Activated T-helper 1 cell treated with anti-CD3 and anti-CD28 coated beads, Interleukin-2, amount 50 U/mL, for 16 hours (primary cell): Measurements from ENCODE around the gene PPM1L.

Experiments used
- DNase-seq, 2 donors: peaks; one replicate each; pipeline ENCODE4 v3.0.0-alpha.2; 2020; ENCODE audit warnings: low read depth in 1 of 2, low spot score in 1 of 2

PPM1L gene

GRCh38 chr3:160806094-160806493 lies 50.1 kb downstream of the PPM1L start:
- DNase-seq, result no peak

DNA sequence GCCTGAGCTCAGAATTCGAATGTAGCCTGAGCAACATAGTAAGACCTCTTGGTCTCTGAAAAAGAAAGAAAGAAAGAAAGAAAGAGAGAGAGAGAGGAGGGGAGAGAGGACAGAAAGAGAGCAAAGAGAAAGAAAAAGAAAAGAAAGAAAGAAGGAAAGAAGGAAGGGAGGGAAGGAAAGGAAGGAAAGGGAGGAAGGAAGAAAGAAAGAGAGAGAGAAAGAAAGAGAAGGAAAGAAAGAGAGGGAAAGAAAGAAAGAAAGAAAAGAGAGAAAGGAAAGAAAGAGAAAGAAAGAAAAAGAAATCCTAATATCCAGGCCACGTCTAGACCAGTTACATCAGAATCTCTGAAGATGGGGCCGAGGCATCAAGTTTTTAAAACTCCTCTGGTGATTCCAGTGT lies 50.7 kb downstream of the PPM1L start:
- no peak for DNase-seq

- DNase-seq, result no peak
Measured at GRCh38 chr3:160808838-160809237, 52.8 kb downstream of the PPM1L start.

GRCh38 chr3:160809453-160809852 lies 53.4 kb downstream of the PPM1L start:
- DNase-seq, result no peak

DNA sequence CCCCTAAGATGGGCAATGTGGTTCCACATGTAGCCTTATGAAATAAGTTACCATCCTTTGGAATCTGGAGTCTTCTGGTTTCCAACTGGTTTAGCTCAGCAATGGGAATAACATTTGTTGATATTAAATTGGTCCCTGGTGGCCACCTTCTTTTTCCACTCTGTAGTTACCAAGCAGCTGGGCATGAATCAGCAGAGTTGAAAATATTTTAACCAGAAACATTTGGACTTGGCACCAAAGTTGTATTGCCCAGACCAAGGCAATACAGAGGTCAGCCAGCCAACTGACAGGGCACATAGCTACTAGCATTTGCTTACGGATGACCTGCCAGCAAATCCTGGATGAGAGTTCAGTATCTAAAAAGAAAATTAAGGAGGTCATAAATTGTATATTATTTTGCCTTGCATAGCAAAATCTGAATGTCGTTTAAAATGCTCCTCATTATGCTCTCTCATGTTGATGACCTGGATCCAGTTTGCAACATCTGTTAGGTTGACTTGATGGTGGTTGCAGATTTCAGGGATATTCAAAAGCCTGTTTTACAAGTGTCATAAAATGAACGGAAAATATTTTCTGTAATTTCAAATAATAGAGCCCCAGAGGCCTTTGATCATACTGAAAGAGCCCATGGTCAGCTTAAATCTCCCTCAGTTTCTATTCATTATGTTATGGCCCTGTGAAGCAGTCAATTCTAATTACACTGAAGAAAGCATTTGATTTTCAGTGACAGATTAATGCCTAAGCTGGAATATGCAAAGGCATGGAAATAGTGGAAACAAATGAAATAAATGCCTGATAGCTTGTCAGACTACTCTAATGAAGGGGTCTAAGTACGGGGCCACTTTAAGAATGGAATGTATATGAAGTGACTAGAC lies 54.6 kb downstream of the PPM1L start:
- no peak for DNase-seq

GRCh38 chr3:160811237-160811548 lies 55.2 kb downstream of the PPM1L start:
- DNase-seq, result no peak

DNA sequence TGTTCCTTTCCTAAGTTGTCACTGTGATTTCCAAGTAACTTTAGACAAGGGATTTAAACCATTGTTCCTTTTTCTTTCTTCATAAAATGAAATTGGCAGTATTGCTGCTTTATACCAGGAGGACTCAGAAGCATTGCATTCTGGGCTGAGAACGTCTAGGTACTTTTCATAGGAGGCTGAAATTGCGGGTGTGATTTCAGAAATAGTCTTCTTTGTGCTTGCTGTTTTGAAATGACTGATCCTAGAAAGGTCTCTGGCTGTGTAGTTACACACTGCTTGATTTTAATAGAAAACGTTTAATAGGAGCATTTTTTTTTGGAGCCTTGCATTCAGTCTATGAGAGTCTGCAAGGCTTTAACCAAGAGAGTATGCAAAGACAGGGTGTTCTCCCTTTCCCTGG lies 56.3 kb downstream of the PPM1L start:
- DNase-seq, result no peak

DNA sequence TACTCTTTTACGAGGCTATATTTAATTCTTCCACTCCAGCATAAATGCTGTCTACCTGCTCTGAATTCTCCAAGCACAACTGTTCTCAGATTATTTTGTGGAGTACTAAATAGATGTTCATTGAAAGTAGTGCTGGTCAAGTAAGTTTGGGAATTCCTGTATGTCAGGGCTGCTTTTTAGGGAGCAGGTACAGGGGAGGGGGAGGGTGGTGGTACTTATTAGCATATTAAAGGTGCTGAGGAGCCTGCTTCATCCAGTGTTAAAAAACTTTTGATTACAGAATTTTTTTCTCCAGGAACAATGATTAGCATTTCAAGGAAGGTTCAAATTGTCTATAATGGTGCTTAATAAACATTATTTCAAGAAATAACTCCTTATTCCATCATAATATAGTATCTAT lies 59.2 kb downstream of the PPM1L start:
- no peak for DNase-seq

GRCh38 chr3:160820022-160820421 lies 64.0 kb downstream of the PPM1L start:
- DNase-seq, result no peak

DNA sequence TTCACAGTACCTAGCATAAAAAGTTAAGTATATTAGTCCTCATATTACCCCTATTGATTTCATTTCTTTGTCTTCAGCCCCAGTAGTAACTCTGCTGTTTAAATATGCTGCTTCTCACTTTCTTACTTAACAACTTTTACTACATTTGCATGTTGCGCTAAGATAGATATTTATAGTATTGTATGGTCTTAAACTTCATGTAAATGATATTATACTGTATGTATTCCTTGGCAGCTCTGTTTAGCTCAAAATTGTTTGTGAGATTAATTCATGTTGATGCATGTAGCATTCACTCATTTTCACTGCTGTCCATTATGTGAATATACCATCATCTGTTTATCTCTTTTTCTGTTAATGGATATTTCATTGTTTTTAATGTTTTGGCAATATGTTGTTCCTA lies 64.4 kb downstream of the PPM1L start:
- DNase-seq, result no peak

DNA sequence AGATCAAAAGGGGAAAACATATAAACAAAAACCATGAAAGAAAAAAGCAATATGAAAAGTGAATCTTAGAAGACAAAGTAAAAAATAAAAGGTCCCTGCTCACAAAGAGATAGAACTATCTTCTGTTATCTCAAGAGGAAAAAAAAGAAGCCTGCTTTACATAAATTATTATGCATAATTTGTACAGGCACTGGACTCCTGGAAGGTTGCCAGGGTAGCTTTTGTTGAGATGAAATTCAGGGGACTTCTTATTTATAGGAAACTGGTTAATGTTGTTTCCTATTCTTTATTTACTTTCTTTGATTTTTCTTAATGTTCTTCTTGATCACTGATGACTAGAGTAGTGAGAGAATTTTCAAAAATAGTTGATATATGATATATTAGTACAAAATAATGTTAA lies 66.9 kb downstream of the PPM1L start:
- no peak for DNase-seq

GRCh38 chr3:160825311-160825800 lies 69.3 kb downstream of the PPM1L start:
- DNase-seq, result no peak

GRCh38 chr3:160826408-160826807 lies 70.4 kb downstream of the PPM1L start:
- no peak for DNase-seq

- DNase-seq, result no peak
Measured at GRCh38 chr3:160826991-160827390, 71.0 kb downstream of the PPM1L start.

- DNase-seq, result no peak
Measured at GRCh38 chr3:160827516-160827915, 71.5 kb downstream of the PPM1L start.

DNA sequence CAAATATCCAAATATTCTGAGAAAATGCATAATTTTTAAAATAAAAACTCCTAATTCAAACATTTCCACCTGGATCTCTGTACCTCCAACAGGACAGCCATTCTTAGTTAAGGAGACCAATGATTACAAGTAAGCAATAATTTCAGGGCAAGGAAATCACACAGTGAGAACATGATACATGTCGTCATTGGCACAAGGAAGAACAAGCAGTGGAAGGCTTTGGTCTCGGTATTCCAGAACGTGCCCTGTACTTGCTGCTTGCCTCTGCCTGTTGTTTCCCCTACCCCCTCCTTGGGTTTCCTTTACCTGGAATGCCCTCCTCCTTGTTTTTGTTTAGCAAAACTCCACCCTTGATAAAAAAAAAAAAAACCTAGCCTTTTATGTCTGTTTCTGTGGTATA lies 72.8 kb downstream of the PPM1L start:
- DNase-seq, result no peak

- DNase-seq, result no peak
Measured at GRCh38 chr3:160829486-160830009, 73.5 kb downstream of the PPM1L start.

GRCh38 chr3:160830796-160831195 lies 74.8 kb downstream of the PPM1L start:
- DNase-seq, result no peak

DNA sequence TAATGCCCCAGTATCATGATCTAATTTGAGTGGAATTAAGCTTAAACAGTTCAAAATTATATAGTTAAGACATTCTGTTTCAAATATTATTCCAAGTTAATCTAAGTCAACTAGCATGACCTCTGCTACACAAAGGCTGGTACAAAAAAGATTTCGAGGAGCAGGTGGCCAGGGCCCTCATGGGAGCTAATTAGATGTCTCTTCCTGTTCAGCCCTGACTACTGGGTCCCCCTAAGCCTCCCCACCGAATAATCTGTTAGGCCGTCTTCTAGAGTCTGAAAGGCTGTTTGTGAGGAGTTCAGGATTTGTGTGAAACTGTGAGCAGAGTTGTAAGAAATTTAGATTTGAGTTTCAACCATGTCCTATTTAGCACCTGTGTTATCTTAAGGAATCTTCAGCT lies 75.4 kb downstream of the PPM1L start:
- no peak for DNase-seq

GRCh38 chr3:160837394-160837980 lies 81.5 kb downstream of the PPM1L start:
- DNase-seq, result no peak

GRCh38 chr3:160840590-160840989 lies 84.6 kb downstream of the PPM1L start:
- DNase-seq, result no peak

GRCh38 chr3:160841455-160841854 lies 85.4 kb downstream of the PPM1L start:
- DNase-seq, result no peak
